CD4-positive, alpha-beta T cell (primary cell): Measurements from ENCODE around the gene DBP. TPM values are rescaled to one million over a fixed set of nuclear protein-coding genes. Genes with fewer than 3 reads are reported as not detected.
A peak's percentile ranks its signal among the peaks of the same experiment; 100 is the strongest.

Experiments
- ATAC-seq: fragments of 200-7000 bp; cut with Tn5 transposase; one replicate; pipeline ENCODE4 v1.10.0; 2022; ENCODE audit warnings: mild to moderate bottlenecking; ENCODE audit not compliant: poor library complexity
- CTCF ChIA-PET: fragments of 350-600 bp; sonication (Branson Sonifier 250); formaldehyde crosslinking; loops from one replicate; lab custom pipeline; 2021; ENCODE audit warnings: antibody characterized with exemption, inconsistent platforms; lab: Charles Lee
- POLR2A ChIA-PET: fragments of 350-600 bp; sonication (Branson Sonifier 250); formaldehyde crosslinking; loops from one replicate; lab custom pipeline; 2021; ENCODE audit warnings: antibody characterized with exemption, inconsistent platforms; lab: Charles Lee
- DNase-seq, 14 experiments: peaks; one replicate each; pipeline ENCODE4 v3.0.0-alpha.2; 2013 to 2020; ENCODE audit warnings: mixed read lengths in 2 of 14
- H3K27ac ChIP-seq, 2 donors: one replicate each; pipeline versions ENCODE4 v1.5.1 to v1.7.0; 2013; ENCODE audit warnings: low read length in 2 of 2, low read depth in 1 of 2, mild to moderate bottlenecking in 1 of 2
- H3K27me3 ChIP-seq, 2 experiments: 1 replicate in 1 of 2; 2 replicates in 1 of 2; pipeline versions ENCODE4 v1.6.1 to v1.7.0; 2013; ENCODE audit warnings: low read length in 2 of 2, control low read depth in 1 of 2, mild to moderate bottlenecking in 1 of 2, moderate library complexity in 1 of 2; ENCODE audit not compliant: insufficient read depth in 2 of 2, control insufficient read depth in 1 of 2
- H3K36me3 ChIP-seq: one replicate; pipeline ENCODE4 v1.6.1; 2013; ENCODE audit warnings: low read length, control low read depth; ENCODE audit not compliant: insufficient read depth
- H3K4me1 ChIP-seq: one replicate; pipeline ENCODE4 v1.6.1; 2013; ENCODE audit warnings: low read length, control low read depth; ENCODE audit not compliant: insufficient read depth
- H3K4me3 ChIP-seq: one replicate; pipeline ENCODE4 v1.5.1; 2013; ENCODE audit warnings: mild to moderate bottlenecking, low read length, moderate library complexity
- H3K9me3 ChIP-seq, 2 experiments: 1 replicate in 1 of 2; 2 replicates in 1 of 2; pipeline versions ENCODE4 v1.6.1 to v1.7.0; 2013; ENCODE audit warnings: low read length in 2 of 2, mild to moderate bottlenecking in 2 of 2, control low read depth in 1 of 2, moderate library complexity in 1 of 2; ENCODE audit not compliant: control insufficient read depth in 1 of 2, insufficient read depth in 1 of 2
- H3K27ac Mint-ChIP-seq: one replicate; pipeline ENCODE4 v1.8.0; 2020; ENCODE audit warnings: mixed read lengths
- H3K27me3 Mint-ChIP-seq: one replicate; pipeline ENCODE4 v1.8.0; 2021; ENCODE audit warnings: mixed read lengths
- H3K36me3 Mint-ChIP-seq: one replicate; pipeline ENCODE4 v1.8.0; 2021; ENCODE audit warnings: low read depth, mixed read lengths
- H3K4me1 Mint-ChIP-seq: one replicate; pipeline ENCODE4 v1.8.0; 2021; ENCODE audit warnings: low read depth, mixed read lengths
- H3K4me3 Mint-ChIP-seq: one replicate; pipeline ENCODE4 v1.8.0; 2020; ENCODE audit warnings: mild to moderate bottlenecking, mixed read lengths
- H3K9me3 Mint-ChIP-seq: one replicate; pipeline ENCODE4 v1.8.0; 2020; ENCODE audit warnings: mixed read lengths
- intact Hi-C, 2 experiments: fragments of 100-400 bp; cut with DNase I in 1 of 2; cut with micrococcal nuclease in 1 of 2; formaldehyde crosslinking; loops; one replicate each; pipeline versions ENCODE4 v1.15.1 to v1.9.0; 2023 to 2025; cut with DNase I, micrococcal nuclease
- total RNA-seq, 174 experiments: library from RNA in 2 of 174; stranded (reverse) in 2 of 174; gene quantifications; one replicate each; pipeline ENCODE4 v1.2.3 and lab custom pipeline; 2021 to 2026
- TF ChIP-seq, protein P1 (sequence below): fragments of 200-600 bp; IDR thresholded peaks from one replicate; pipeline ENCODE4 v1.8.0; 2022; ENCODE audit warnings: antibody characterized with exemption, mild to moderate bottlenecking

The DBP gene
- total RNA-seq, 2 experiments from 2014 or later: 48.3 to 55.6 TPM

DNA sequence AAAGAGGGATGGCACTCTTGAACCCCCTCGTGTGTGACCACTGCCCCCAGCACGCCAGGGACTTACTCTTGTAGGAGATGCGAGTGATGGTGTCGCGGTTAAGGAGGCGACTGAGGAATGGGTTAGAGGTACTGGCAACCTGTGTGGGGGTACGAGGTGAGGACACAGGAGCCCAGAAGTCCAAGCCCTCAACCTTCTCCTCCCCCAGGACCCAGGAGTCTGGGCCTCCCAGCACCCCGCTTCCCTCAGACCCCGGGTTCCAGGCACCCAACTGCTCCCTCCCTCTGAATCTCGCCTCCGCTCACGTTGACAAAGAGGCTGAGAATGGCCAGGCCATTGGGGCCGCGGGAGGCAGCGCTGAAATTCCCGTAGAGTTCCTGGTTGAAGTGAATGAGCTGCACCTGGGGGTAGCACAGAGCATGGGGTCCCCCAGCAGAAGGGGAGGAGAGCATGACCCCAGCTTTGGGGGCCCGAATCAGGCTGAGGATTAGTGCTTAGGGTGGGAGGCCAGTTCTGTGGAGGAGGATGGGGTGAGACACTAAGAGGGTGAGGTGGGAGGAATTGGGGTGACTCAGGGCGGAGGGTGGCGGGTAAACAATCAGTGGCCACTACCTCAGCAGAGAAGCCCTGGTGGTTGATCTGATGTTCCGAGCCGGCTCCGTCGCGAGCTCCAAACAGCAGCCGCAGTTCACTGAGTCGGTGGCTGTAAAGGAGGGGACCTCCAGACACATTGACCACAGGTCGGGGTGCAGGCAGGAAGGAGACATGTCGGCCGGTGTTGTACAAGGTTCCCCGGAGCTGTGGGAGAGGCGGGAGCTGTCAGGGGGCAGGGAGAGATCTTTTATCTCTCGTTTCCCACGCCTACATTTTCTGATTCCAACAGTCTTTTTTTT lies 2.5 kb upstream of the DBP start:
- Mint-ChIP-seq H3K9me3 (no peaks in the 10 kb centered on the region), H3K4me1 (peaks cover 40% of the 10 kb centered on the region), H3K27ac (peak overlapping the region; percentile 97), H3K27me3 (no peaks in the 10 kb centered on the region), H3K4me3 (peak overlapping the region; percentile 26), H3K36me3 (peaks cover 13% of the 10 kb centered on the region)
- Histone ChIP-seq H3K4me3 (no peak overlapping the region), H3K4me1 (peaks cover 43% of the 10 kb centered on the region), H3K36me3 (no peaks in the 10 kb centered on the region), H3K27ac (no peak overlapping the region), H3K9me3 (no peaks in the 10 kb centered on the region), H3K27me3 (no peaks in the 10 kb centered on the region)
- intact Hi-C loops: loop anchor here (2.0 to 10.0 kb wide), 5 partner anchors 38 to 1235 kb away; partner anchors contain the start of genes AKT1S1 (in 1 of the 2), C19orf73 (in 1 of the 2), PPFIA3 (in 1 of the 2) and TBC1D17 (in 1 of the 2)
- DNase-seq: peak in 4 of 14 experiments; percentile 36 to 62 (median 41)
- ATAC-seq: no peak
- ChIA-PET CTCF (no interaction called here), POLR2A (interaction anchor here (3.6 kb wide), 1 partner anchor 16 kb away, joined by 38 read pairs; no protein-coding TSS in a partner anchor)
- TF ChIP-seq, protein P1, sequence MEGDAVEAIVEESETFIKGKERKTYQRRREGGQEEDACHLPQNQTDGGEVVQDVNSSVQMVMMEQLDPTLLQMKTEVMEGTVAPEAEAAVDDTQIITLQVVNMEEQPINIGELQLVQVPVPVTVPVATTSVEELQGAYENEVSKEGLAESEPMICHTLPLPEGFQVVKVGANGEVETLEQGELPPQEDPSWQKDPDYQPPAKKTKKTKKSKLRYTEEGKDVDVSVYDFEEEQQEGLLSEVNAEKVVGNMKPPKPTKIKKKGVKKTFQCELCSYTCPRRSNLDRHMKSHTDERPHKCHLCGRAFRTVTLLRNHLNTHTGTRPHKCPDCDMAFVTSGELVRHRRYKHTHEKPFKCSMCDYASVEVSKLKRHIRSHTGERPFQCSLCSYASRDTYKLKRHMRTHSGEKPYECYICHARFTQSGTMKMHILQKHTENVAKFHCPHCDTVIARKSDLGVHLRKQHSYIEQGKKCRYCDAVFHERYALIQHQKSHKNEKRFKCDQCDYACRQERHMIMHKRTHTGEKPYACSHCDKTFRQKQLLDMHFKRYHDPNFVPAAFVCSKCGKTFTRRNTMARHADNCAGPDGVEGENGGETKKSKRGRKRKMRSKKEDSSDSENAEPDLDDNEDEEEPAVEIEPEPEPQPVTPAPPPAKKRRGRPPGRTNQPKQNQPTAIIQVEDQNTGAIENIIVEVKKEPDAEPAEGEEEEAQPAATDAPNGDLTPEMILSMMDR: no peak

DNA sequence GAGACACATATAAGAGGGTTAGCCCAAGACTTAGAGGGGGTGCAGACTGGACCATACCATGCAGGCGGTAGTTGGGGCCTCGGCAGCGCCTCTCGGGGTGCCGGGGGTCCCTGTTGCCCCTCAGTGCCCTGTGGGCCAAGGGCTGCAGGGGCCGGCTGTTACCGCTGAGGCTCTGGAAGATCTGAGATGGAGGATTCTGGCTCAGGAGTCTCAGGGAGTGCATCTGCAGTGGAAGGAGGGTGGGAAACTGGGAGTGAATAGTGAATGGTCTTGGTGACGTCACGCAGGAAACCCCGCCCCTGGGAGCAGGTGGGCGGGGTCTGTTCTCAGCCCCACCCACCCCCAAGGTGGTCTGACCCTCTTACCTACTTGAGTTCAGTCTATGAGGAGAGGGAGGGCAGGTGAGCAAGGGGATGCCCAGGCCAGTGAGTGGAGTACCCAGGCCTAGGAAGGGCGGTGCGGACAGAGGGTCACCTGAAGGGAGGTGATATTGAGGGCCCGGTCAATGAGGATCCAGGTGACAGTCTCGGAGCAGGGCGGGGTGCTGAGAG lies 1.7 kb upstream of the DBP start:
- H3K9me3 ChIP-seq: no peaks in the 10 kb centered on the region
- TF ChIP-seq, protein P1: no peak
- CTCF ChIA-PET: no interaction called here
- Mint-ChIP-seq H3K27ac (peak overlapping the region; percentile 97), H3K4me3 (peak overlapping the region; percentile 94), H3K36me3 (peaks cover 22% of the 10 kb centered on the region), H3K27me3 (no peaks in the 10 kb centered on the region), H3K9me3 (no peaks in the 10 kb centered on the region), H3K4me1 (peaks cover 43% of the 10 kb centered on the region)
- DNase-seq: peak in 2 of 14 experiments; percentile 49 to 76
- ATAC-seq: no peak
- H3K4me1 ChIP-seq: peaks cover 43% of the 10 kb centered on the region
- peak overlapping the region; percentile 71 for H3K4me3 ChIP-seq
- no peaks in the 10 kb centered on the region for H3K36me3 ChIP-seq
- POLR2A ChIA-PET: interaction anchor here (3.6 kb wide), 2 partner anchors 15 to 21 kb away, joined by 38 to 39 read pairs; partner anchors contain the start of genes RPL18 and SPHK2
- intact Hi-C loops: loop anchor here (1.0 to 10.0 kb wide), 7 partner anchors 7 to 1236 kb away; partner anchors contain the start of genes AKT1S1 (in 1 of the 2), C19orf73 (in 1 of the 2), CA11 (in 1 of the 2) and PPFIA3 (in 1 of the 2)
- peak overlapping the region; percentile 86 to 94 for H3K27ac ChIP-seq
- no peaks in the 10 kb centered on the region for H3K27me3 ChIP-seq
